Lower leg skin (tissue), 4 donors: Measurements from ENCODE around the gene MRGPRG. TPM values are rescaled to one million over a fixed set of nuclear protein-coding genes. Genes with fewer than 3 reads are reported as not detected.

Experiments used
- DNase-seq, 2 donors: peaks; one replicate each; pipeline ENCODE4 v3.0.0-alpha.2; 2019; ENCODE audit warnings: low spot score in 2 of 2
- H3K4me3 ChIP-seq: fragments of 200-600 bp; sonication (generic); 2 replicates; pipeline ENCODE4 v1.5.1; 2017; ENCODE audit warnings: mild to moderate bottlenecking, low read depth; ENCODE audit not compliant: poor library complexity, severe bottlenecking
- CTCF ChIP-seq, 3 donors: fragments of 450-650 bp; IDR thresholded peaks; one replicate each; pipeline ENCODE4 v1.5.1; 2016; ENCODE audit warnings: antibody characterized with exemption in 3 of 3, mild to moderate bottlenecking in 3 of 3, moderate library complexity in 2 of 3
- POLR2A ChIP-seq, 2 donors: fragments of 450-650 bp; IDR thresholded peaks; one replicate each; pipeline ENCODE4 v1.6.1; 2016 to 2017; ENCODE audit warnings: antibody characterized with exemption in 2 of 2, mild to moderate bottlenecking in 1 of 2, moderate library complexity in 1 of 2
- WGBS, 2 donors: methylation state at CpG; one replicate each; pipeline ENCODE4 v1.1.5; 2018; 5-methylcytosine and 5-hydroxymethylcytosine counted together
- intact Hi-C: fragments of 100-400 bp; cut with DNase I; formaldehyde crosslinking; loops from one replicate; pipeline ENCODE4 v1.15.0; 2023; ENCODE audit warnings: low total_unique reads
- total RNA-seq, 4 donors: library from RNA; depleted of rRNA; stranded (reverse); fragments of >200 nt; gene quantifications; one replicate each; pipeline ENCODE4 v1.1.0, GENCODE V29; 2016

The MRGPRG gene
- total RNA-seq, 4 donors from 2014 or later: not detected

GRCh38 chr11:3177931-3178330, 40.7 kb downstream of the MRGPRG start:
- no peak for DNase-seq
- intact Hi-C loops: no loop called here
- TF ChIP-seq POLR2A (IDR thresholded peaks at IDR 0.05) (no peak), CTCF (IDR thresholded peaks at IDR 0.05) (no peak)
- 77 to 78% methylated on average over 2 of the region's 2 CpGs for WGBS, 2 donors
- no peak overlapping the region for H3K4me3 ChIP-seq

- TF ChIP-seq POLR2A (IDR thresholded peaks at IDR 0.05): no peak
- TF ChIP-seq CTCF (IDR thresholded peaks at IDR 0.05): no peak
- H3K4me3 ChIP-seq: no peak overlapping the region
- no peak for DNase-seq
- intact Hi-C loops: no loop called here
Observed at GRCh38 chr11:3176487-3176886, 42.1 kb downstream of the MRGPRG start.

- DNase-seq: no peak
- no peak for TF ChIP-seq CTCF (IDR thresholded peaks at IDR 0.05)
- intact Hi-C loops: no loop called here
- H3K4me3 ChIP-seq: no peak overlapping the region
Observed at GRCh38 chr11:3175194-3175593, 43.4 kb downstream of the MRGPRG start.

GRCh38 chr11:3174387-3174786, 44.2 kb downstream of the MRGPRG start:
- WGBS, 2 donors: 81 to 93% methylated on average over 3 of the region's 3 CpGs
- no peak for TF ChIP-seq CTCF (IDR thresholded peaks at IDR 0.05)
- intact Hi-C loops: no loop called here
- H3K4me3 ChIP-seq: no peak overlapping the region
- DNase-seq: no peak

GRCh38 chr11:3173795-3174194, 44.8 kb downstream of the MRGPRG start:
- H3K4me3 ChIP-seq: no peak overlapping the region
- TF ChIP-seq POLR2A (IDR thresholded peaks at IDR 0.05): no peak
- no peak for TF ChIP-seq CTCF (IDR thresholded peaks at IDR 0.05)
- WGBS, 2 donors: 94 to 95% methylated on average over 2 of the region's 2 CpGs
- DNase-seq: no peak
- intact Hi-C loops: no loop called here

GRCh38 chr11:3171931-3172560, 46.6 kb downstream of the MRGPRG start:
- no peak overlapping the region for H3K4me3 ChIP-seq
- no peak for TF ChIP-seq CTCF (IDR thresholded peaks at IDR 0.05)
- TF ChIP-seq POLR2A (IDR thresholded peaks at IDR 0.05): no peak
- 66 to 69% methylated on average over 12 of the region's 12 CpGs for WGBS, 2 donors
- no peak for DNase-seq
- intact Hi-C loops: no loop called here
